ENCODE data around the gene ALDH1L1.
"Not testable (repeated sequence)": the region's sequence is repeated elsewhere in the genome, so short reads cannot be mapped to it uniquely, and the experiment has no call there.

- TF ChIP-seq, protein P1, sequence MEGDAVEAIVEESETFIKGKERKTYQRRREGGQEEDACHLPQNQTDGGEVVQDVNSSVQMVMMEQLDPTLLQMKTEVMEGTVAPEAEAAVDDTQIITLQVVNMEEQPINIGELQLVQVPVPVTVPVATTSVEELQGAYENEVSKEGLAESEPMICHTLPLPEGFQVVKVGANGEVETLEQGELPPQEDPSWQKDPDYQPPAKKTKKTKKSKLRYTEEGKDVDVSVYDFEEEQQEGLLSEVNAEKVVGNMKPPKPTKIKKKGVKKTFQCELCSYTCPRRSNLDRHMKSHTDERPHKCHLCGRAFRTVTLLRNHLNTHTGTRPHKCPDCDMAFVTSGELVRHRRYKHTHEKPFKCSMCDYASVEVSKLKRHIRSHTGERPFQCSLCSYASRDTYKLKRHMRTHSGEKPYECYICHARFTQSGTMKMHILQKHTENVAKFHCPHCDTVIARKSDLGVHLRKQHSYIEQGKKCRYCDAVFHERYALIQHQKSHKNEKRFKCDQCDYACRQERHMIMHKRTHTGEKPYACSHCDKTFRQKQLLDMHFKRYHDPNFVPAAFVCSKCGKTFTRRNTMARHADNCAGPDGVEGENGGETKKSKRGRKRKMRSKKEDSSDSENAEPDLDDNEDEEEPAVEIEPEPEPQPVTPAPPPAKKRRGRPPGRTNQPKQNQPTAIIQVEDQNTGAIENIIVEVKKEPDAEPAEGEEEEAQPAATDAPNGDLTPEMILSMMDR (IDR thresholded peaks at IDR 0.05) = not testable (repeated sequence)
- TF ChIP-seq EP300, POLR2A (IDR thresholded peaks at IDR 0.05): not testable (repeated sequence)
Measured at GRCh38 chr3:126092128-126092527, 88.3 kb downstream of the ALDH1L1 start.

All from ovary (tissue), 3 donors.